ENCODE data around the gene ZAP70. TPM values are rescaled to one million over a fixed set of nuclear protein-coding genes. Genes with fewer than 3 reads are reported as not detected.

The ZAP70 gene
- total RNA-seq, 1 experiment from 2014 or later = not detected

- H3K27ac Mint-ChIP-seq (ENCODE audit: unreplicated experiment) = no peak overlapping the region
Measured at GRCh38 chr2:97673915-97674283, 39.5 kb upstream of the ZAP70 start.

GRCh38 chr2:97675430-97676113 lies 37.8 kb upstream of the ZAP70 start:
- Mint-ChIP-seq H3K27me3 (ENCODE audit: unreplicated experiment) (no peaks in the 10 kb centered on the region), H3K36me3 (ENCODE audit: insufficient read depth, unreplicated experiment) (no peaks in the 10 kb centered on the region), H3K9me3 (ENCODE audit: low read depth, unreplicated experiment) (no peaks in the 10 kb centered on the region), H3K27ac (ENCODE audit: unreplicated experiment) (no peak overlapping the region), H3K4me3 (ENCODE audit: low read depth, unreplicated experiment) (no peak overlapping the region), H3K4me1 (ENCODE audit: low read depth, unreplicated experiment) (no peaks in the 10 kb centered on the region)
- BruUV-seq (replicated peaks) = no TSS peak
- intact Hi-C loops (cut with micrococcal nuclease; ENCODE audit: unreplicated experiment) = no loop called here
- CTCF ChIA-PET = no interaction called here
- DNase-seq = no peak
- TF ChIP-seq CTCF (IDR thresholded peaks at IDR 0.05; ENCODE audit: unreplicated experiment) = no peak

More at GRCh38 chr2:97673915-97674283, 39.5 kb upstream of the ZAP70 start:
- Mint-ChIP-seq H3K4me1 (ENCODE audit: low read depth, unreplicated experiment) (no peaks in the 10 kb centered on the region), H3K9me3 (ENCODE audit: low read depth, unreplicated experiment) (no peaks in the 10 kb centered on the region), H3K4me3 (ENCODE audit: low read depth, unreplicated experiment) (no peak overlapping the region), H3K27me3 (ENCODE audit: unreplicated experiment) (no peaks in the 10 kb centered on the region), H3K36me3 (ENCODE audit: insufficient read depth, unreplicated experiment) (no peaks in the 10 kb centered on the region)
- CTCF ChIA-PET = no interaction called here
- TF ChIP-seq CTCF (IDR thresholded peaks at IDR 0.05; ENCODE audit: unreplicated experiment) = no peak
- no TSS peak for BruUV-seq (replicated peaks)
- DNase-seq = no peak
- intact Hi-C loops (cut with micrococcal nuclease; ENCODE audit: unreplicated experiment) = no loop called here

GRCh38 chr2:97676620-97677019 lies 36.8 kb upstream of the ZAP70 start:
- Mint-ChIP-seq H3K4me1 (ENCODE audit: low read depth, unreplicated experiment) (no peaks in the 10 kb centered on the region), H3K27me3 (ENCODE audit: unreplicated experiment) (no peaks in the 10 kb centered on the region), H3K4me3 (ENCODE audit: low read depth, unreplicated experiment) (no peak overlapping the region), H3K9me3 (ENCODE audit: low read depth, unreplicated experiment) (no peaks in the 10 kb centered on the region), H3K36me3 (ENCODE audit: insufficient read depth, unreplicated experiment) (no peaks in the 10 kb centered on the region), H3K27ac (ENCODE audit: unreplicated experiment) (no peak overlapping the region)
- no peak for DNase-seq
- CTCF ChIA-PET = no interaction called here
- BruUV-seq (replicated peaks) = no TSS peak
- intact Hi-C loops (cut with micrococcal nuclease; ENCODE audit: unreplicated experiment) = no loop called here
- no peak for TF ChIP-seq CTCF (IDR thresholded peaks at IDR 0.05; ENCODE audit: unreplicated experiment)

- no peak for DNase-seq
- no peaks in the 10 kb centered on the region for H3K27me3 Mint-ChIP-seq (ENCODE audit: unreplicated experiment)
- BruUV-seq (replicated peaks) = no TSS peak
- TF ChIP-seq CTCF (IDR thresholded peaks at IDR 0.05; ENCODE audit: unreplicated experiment) = no peak
- CTCF ChIA-PET = no interaction called here
- no peak overlapping the region for H3K4me3 Mint-ChIP-seq (ENCODE audit: low read depth, unreplicated experiment)
- intact Hi-C loops (cut with micrococcal nuclease; ENCODE audit: unreplicated experiment) = no loop called here
- no peaks in the 10 kb centered on the region for H3K9me3 Mint-ChIP-seq (ENCODE audit: low read depth, unreplicated experiment)
- H3K36me3 Mint-ChIP-seq (ENCODE audit: insufficient read depth, unreplicated experiment) = no peaks in the 10 kb centered on the region
- H3K4me1 Mint-ChIP-seq (ENCODE audit: low read depth, unreplicated experiment) = no peaks in the 10 kb centered on the region
- H3K27ac Mint-ChIP-seq (ENCODE audit: unreplicated experiment) = no peak overlapping the region
Measured at GRCh38 chr2:97677480-97677879, 35.9 kb upstream of the ZAP70 start.

Data from Calu3 (cell line).